Suprapubic skin (tissue), 4 donors: ENCODE results near the gene FIBIN. TPM values are rescaled to one million over a fixed set of nuclear protein-coding genes. Genes with fewer than 3 reads are reported as not detected.
"Not testable (repeated sequence)": the region's sequence is repeated elsewhere in the genome, so short reads cannot be mapped to it uniquely, and the experiment has no call there.

Source experiments
- DNase-seq, 2 donors: peaks; one replicate each; pipeline ENCODE4 v3.0.0-alpha.2; 2019; ENCODE audit warnings: low spot score in 2 of 2
- H3K27ac ChIP-seq: fragments of 200-600 bp; sonication (generic); one replicate; pipeline ENCODE4 v1.5.1; 2019
- H3K27me3 ChIP-seq: fragments of 200-600 bp; sonication (generic); one replicate; pipeline ENCODE4 v1.5.1; 2019
- H3K36me3 ChIP-seq: fragments of 200-600 bp; sonication (generic); one replicate; pipeline ENCODE4 v1.5.1; 2019
- H3K4me1 ChIP-seq: fragments of 200-600 bp; sonication (generic); one replicate; pipeline ENCODE4 v1.5.1; 2019
- H3K4me3 ChIP-seq: fragments of 200-600 bp; sonication (generic); one replicate; pipeline ENCODE4 v1.5.1; 2019; ENCODE audit warnings: mild to moderate bottlenecking
- H3K9me3 ChIP-seq: fragments of 200-600 bp; sonication (generic); one replicate; pipeline ENCODE4 v1.5.1; 2019
- CTCF ChIP-seq, 2 donors: fragments of 200-600 bp in 1 of 2; fragments of 450-650 bp in 1 of 2; sonication (generic) in 1 of 2; IDR thresholded peaks; one replicate each; pipeline ENCODE4 v1.5.1; 2016 to 2019; ENCODE audit warnings: antibody characterized with exemption in 2 of 2, mild to moderate bottlenecking in 1 of 2, moderate library complexity in 1 of 2
- EP300 ChIP-seq: sonication (generic); formaldehyde crosslinking; IDR thresholded peaks from one replicate; pipeline ENCODE4 v1.6.1; 2017; ENCODE audit warnings: antibody characterized with exemption
- POLR2A ChIP-seq, 2 donors: fragments of 450-650 bp; IDR thresholded peaks; one replicate each; pipeline ENCODE4 v1.6.1; 2017; ENCODE audit warnings: antibody characterized with exemption in 2 of 2, mild to moderate bottlenecking in 2 of 2, moderate library complexity in 2 of 2
- POLR2AphosphoS5 ChIP-seq, 3 donors: sonication (generic); formaldehyde crosslinking; IDR thresholded peaks; one replicate each; pipeline ENCODE4 v1.6.1; 2017; ENCODE audit warnings: antibody characterized with exemption in 3 of 3
- WGBS: methylation state at CpG from one replicate; pipeline ENCODE4 v1.1.5; 2018; 5-methylcytosine and 5-hydroxymethylcytosine counted together
- total RNA-seq, 4 donors: library from RNA; depleted of rRNA; stranded (reverse); fragments of >200 nt; gene quantifications; one replicate each; pipeline ENCODE4 v1.1.0, GENCODE V29; 2016

The FIBIN gene
- total RNA-seq, 4 donors from 2014 or later: 4.6 to 10.1 (median 8.1) TPM

GRCh38 chr11:26958702-26959049, 35.2 kb upstream of the FIBIN start:
- no peak for TF ChIP-seq CTCF (IDR thresholded peaks at IDR 0.05)
- no peak for TF ChIP-seq POLR2AphosphoS5 (IDR thresholded peaks at IDR 0.05)
- TF ChIP-seq EP300: no peak
- no peak for TF ChIP-seq POLR2A (IDR thresholded peaks at IDR 0.05)
- no peak overlapping the region for H3K4me3 ChIP-seq
- peaks cover 15% of the 10 kb centered on the region for H3K4me1 ChIP-seq
- no peak for DNase-seq
- H3K27ac ChIP-seq: no peak overlapping the region
- H3K36me3 ChIP-seq: no peaks in the 10 kb centered on the region
- no peaks in the 10 kb centered on the region for H3K9me3 ChIP-seq
- no peaks in the 10 kb centered on the region for H3K27me3 ChIP-seq
- 52% methylated on average over 1 of the region's 1 CpG for WGBS

GRCh38 chr11:26960281-26960680, 33.6 kb upstream of the FIBIN start:
- WGBS: 38% methylated on average over 2 of the region's 2 CpGs
- Histone ChIP-seq H3K9me3 (no peaks in the 10 kb centered on the region), H3K4me1 (peaks cover 15% of the 10 kb centered on the region), H3K36me3 (no peaks in the 10 kb centered on the region), H3K27me3 (no peaks in the 10 kb centered on the region), H3K4me3 (no peak overlapping the region), H3K27ac (no peak overlapping the region)
- TF ChIP-seq POLR2AphosphoS5 (IDR thresholded peaks at IDR 0.05) (no peak), EP300 (no peak), CTCF (IDR thresholded peaks at IDR 0.05) (no peak), POLR2A (IDR thresholded peaks at IDR 0.05) (no peak)
- no peak for DNase-seq

- Histone ChIP-seq H3K4me1 (peaks cover 4% of the 10 kb centered on the region), H3K4me3 (no peak overlapping the region), H3K27me3 (no peaks in the 10 kb centered on the region), H3K36me3 (no peaks in the 10 kb centered on the region), H3K27ac (no peak overlapping the region), H3K9me3 (no peaks in the 10 kb centered on the region)
- TF ChIP-seq EP300 (no peak), CTCF (IDR thresholded peaks at IDR 0.05) (no peak), POLR2AphosphoS5 (IDR thresholded peaks at IDR 0.05) (no peak), POLR2A (IDR thresholded peaks at IDR 0.05) (no peak)
- 64% methylated on average over 1 of the region's 1 CpG for WGBS
- no peak for DNase-seq
Observed at GRCh38 chr11:26963764-26964163, 30.1 kb upstream of the FIBIN start.

- H3K27ac ChIP-seq: no peak overlapping the region
- no peak for DNase-seq
- 52% methylated on average over 3 of the region's 3 CpGs for WGBS
Observed at GRCh38 chr11:26964339-26964738, 29.6 kb upstream of the FIBIN start.

GRCh38 chr11:26964847-26965485, 28.9 kb upstream of the FIBIN start:
- H3K4me1 ChIP-seq, H3K9me3 ChIP-seq, H3K36me3 ChIP-seq, DNase-seq, H3K27ac ChIP-seq, H3K4me3 ChIP-seq, H3K27me3 ChIP-seq: not testable (repeated sequence)
- WGBS: 97% methylated on average over 30 of the region's 32 CpGs

More at GRCh38 chr11:26964339-26964738, 29.6 kb upstream of the FIBIN start:
- peaks cover under 1% of the 10 kb centered on the region for H3K4me1 ChIP-seq
- no peaks in the 10 kb centered on the region for H3K36me3 ChIP-seq
- H3K9me3 ChIP-seq: no peaks in the 10 kb centered on the region
- H3K27me3 ChIP-seq: no peaks in the 10 kb centered on the region
- no peak overlapping the region for H3K4me3 ChIP-seq
- no peak for TF ChIP-seq CTCF (IDR thresholded peaks at IDR 0.05)
- TF ChIP-seq POLR2AphosphoS5 (IDR thresholded peaks at IDR 0.05): no peak
- no peak for TF ChIP-seq EP300
- no peak for TF ChIP-seq POLR2A (IDR thresholded peaks at IDR 0.05)

GRCh38 chr11:26971961-26972360, 22.0 kb upstream of the FIBIN start:
- no peak for DNase-seq
- Histone ChIP-seq H3K4me3 (no peak overlapping the region), H3K27me3 (no peaks in the 10 kb centered on the region), H3K27ac (no peak overlapping the region), H3K36me3 (no peaks in the 10 kb centered on the region), H3K9me3 (no peaks in the 10 kb centered on the region), H3K4me1 (no peaks in the 10 kb centered on the region)
- 74% methylated on average over 2 of the region's 2 CpGs for WGBS
- no peak for TF ChIP-seq POLR2AphosphoS5 (IDR thresholded peaks at IDR 0.05)
- no peak for TF ChIP-seq CTCF (IDR thresholded peaks at IDR 0.05)
- TF ChIP-seq EP300: no peak
- TF ChIP-seq POLR2A (IDR thresholded peaks at IDR 0.05): no peak
